Lower lobe of right lung (tissue), 2 donors: ENCODE results near the gene OPRM1. TPM values are rescaled to one million over a fixed set of nuclear protein-coding genes. Genes with fewer than 3 reads are reported as not detected.

Experiments used
- ATAC-seq, 2 donors: fragments of 200-7000 bp; cut with Tn5 transposase; one replicate each; pipeline ENCODE4 v1.9.1; 2020 to 2022; ENCODE audit warnings: mild to moderate bottlenecking in 2 of 2, moderate library complexity in 2 of 2
- DNase-seq: peaks from one replicate; pipeline ENCODE4 v3.0.0-alpha.2; 2020
- H3K27ac ChIP-seq: fragments of 200-600 bp; one replicate; pipeline ENCODE4 v1.8.0; 2022
- H3K27me3 ChIP-seq: fragments of 200-600 bp; one replicate; pipeline ENCODE4 v1.8.0; 2022; ENCODE audit warnings: low read depth
- H3K36me3 ChIP-seq: fragments of 200-600 bp; one replicate; pipeline ENCODE4 v1.8.0; 2022; ENCODE audit warnings: mild to moderate bottlenecking
- H3K4me1 ChIP-seq: fragments of 200-600 bp; one replicate; pipeline ENCODE4 v1.8.0; 2022
- H3K4me3 ChIP-seq: fragments of 200-600 bp; one replicate; pipeline ENCODE4 v1.8.0; 2022; ENCODE audit warnings: mild to moderate bottlenecking
- H3K9me3 ChIP-seq: fragments of 200-600 bp; one replicate; pipeline ENCODE4 v1.8.0; 2022
- intact Hi-C: fragments of 100-400 bp; cut with DNase I; formaldehyde crosslinking; loops from one replicate; pipeline ENCODE4 v1.11.0; 2022
- total RNA-seq: library from RNA; stranded (reverse); fragmentation: NEBNext Ultra II Directional; extraction: Animal tissue kit (Norgen Biotek cat#: 25700); gene quantifications from one replicate; pipeline ENCODE4 v1.2.1, GENCODE V29; 2021
- TF ChIP-seq, protein P1 (sequence below): fragments of 200-600 bp; IDR thresholded peaks from one replicate; pipeline ENCODE4 v1.8.0; 2022; ENCODE audit warnings: antibody characterized with exemption, mild to moderate bottlenecking
- donor health status: DM: no; HTN: yes; CAD: no; lungs with severe emphysema.

Gene OPRM1
- total RNA-seq, 1 donor from 2014 or later: not detected

DNA sequence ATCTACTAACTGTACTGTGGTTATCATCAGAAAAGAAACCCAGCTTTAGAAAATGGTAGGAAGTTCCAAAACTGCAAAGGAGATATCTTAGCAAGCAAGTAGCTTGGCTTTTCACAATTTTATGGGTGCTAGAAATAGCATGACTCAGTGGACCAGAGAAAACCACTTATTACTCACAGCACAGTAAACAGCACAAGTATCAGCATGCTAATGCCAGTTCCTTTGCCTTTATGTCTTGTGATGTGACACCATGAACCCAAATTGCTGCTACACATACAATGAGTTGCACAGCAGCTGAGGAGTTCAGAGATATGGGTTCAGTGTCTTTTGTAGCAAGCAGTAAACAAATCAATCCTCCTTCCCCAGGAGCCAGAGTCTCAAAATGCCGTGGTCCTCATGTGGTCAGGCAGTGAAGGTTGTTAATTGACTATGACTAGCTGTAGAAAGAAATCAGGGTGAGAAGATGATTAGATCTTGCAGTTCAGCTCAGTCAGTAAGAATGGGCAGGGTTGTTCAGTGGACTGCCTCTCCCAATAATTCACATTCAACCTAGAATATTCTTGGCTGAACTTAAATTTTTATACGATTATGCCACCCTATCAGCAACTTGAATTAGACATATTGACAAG is 73.3 kb downstream of the OPRM1 start:
- H3K27me3 ChIP-seq: no peaks in the 10 kb centered on the region
- H3K4me1 ChIP-seq: no peaks in the 10 kb centered on the region
- DNase-seq: no peak
- no peak overlapping the region for H3K4me3 ChIP-seq
- no peaks in the 10 kb centered on the region for H3K36me3 ChIP-seq
- no peak overlapping the region for H3K27ac ChIP-seq
- ATAC-seq: no peak
- intact Hi-C loops: no loop called here
- TF ChIP-seq, protein P1, sequence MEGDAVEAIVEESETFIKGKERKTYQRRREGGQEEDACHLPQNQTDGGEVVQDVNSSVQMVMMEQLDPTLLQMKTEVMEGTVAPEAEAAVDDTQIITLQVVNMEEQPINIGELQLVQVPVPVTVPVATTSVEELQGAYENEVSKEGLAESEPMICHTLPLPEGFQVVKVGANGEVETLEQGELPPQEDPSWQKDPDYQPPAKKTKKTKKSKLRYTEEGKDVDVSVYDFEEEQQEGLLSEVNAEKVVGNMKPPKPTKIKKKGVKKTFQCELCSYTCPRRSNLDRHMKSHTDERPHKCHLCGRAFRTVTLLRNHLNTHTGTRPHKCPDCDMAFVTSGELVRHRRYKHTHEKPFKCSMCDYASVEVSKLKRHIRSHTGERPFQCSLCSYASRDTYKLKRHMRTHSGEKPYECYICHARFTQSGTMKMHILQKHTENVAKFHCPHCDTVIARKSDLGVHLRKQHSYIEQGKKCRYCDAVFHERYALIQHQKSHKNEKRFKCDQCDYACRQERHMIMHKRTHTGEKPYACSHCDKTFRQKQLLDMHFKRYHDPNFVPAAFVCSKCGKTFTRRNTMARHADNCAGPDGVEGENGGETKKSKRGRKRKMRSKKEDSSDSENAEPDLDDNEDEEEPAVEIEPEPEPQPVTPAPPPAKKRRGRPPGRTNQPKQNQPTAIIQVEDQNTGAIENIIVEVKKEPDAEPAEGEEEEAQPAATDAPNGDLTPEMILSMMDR: no peak
- H3K9me3 ChIP-seq: no peaks in the 10 kb centered on the region

DNA sequence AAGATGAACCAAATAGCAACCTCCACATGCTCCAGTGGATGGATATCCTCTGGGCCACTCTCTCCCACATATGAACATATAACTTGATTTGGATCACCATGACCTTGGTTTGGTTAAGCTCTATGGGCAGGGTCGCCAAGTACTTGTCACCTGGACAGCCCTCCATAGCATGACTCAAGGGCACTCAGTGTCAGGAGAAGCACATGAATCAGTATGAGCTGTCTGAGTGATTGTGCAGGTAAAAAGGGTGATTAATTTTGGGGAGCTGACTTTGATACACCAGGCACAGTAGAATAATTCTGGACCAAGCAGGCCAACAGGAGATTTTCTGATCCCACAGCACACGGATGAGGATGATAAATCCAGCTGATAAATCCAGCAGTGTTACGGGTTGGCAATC is 74.4 kb downstream of the OPRM1 start:
- H3K36me3 ChIP-seq: no peaks in the 10 kb centered on the region
- H3K4me3 ChIP-seq: no peak overlapping the region
- ATAC-seq (no peak), DNase-seq (no peak)
- H3K4me1 ChIP-seq: no peaks in the 10 kb centered on the region
- TF ChIP-seq, protein P1: no peak
- intact Hi-C loops: no loop called here
- H3K27me3 ChIP-seq: no peaks in the 10 kb centered on the region
- H3K9me3 ChIP-seq: no peaks in the 10 kb centered on the region
- no peak overlapping the region for H3K27ac ChIP-seq

DNA sequence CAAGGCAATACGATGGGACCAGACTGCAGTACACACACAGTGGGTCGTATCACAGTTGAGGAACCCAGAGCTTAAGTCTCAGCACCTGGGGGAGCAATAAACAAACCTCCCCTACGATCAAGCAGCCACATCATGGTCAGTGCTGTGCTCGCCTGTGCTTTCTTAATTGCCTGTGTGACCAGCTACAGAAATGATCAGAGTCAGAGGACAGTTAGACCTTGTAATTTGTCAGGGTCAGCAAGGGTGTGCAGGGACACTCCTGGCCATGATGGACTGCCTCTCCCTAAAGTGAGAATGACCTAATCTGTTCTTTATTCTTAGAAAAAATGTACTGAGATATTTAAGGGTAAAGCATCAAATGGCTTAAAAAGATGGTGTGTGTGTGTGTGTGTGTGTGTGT is 78.4 kb downstream of the OPRM1 start:
- Histone ChIP-seq H3K9me3 (no peaks in the 10 kb centered on the region), H3K4me1 (no peaks in the 10 kb centered on the region), H3K36me3 (no peaks in the 10 kb centered on the region), H3K4me3 (no peak overlapping the region), H3K27ac (no peak overlapping the region), H3K27me3 (no peaks in the 10 kb centered on the region)
- TF ChIP-seq, protein P1: no peak
- no peak for DNase-seq
- ATAC-seq: no peak
- intact Hi-C loops: no loop called here

- Histone ChIP-seq H3K27ac (no peak overlapping the region), H3K27me3 (no peaks in the 10 kb centered on the region), H3K4me3 (no peak overlapping the region), H3K9me3 (no peaks in the 10 kb centered on the region), H3K4me1 (no peaks in the 10 kb centered on the region), H3K36me3 (no peaks in the 10 kb centered on the region)
- intact Hi-C loops: no loop called here
- TF ChIP-seq, protein P1: no peak
- DNase-seq: no peak
- ATAC-seq: no peak
These were observed 83.3 kb downstream of the OPRM1 start for GRCh38 chr6:154122195-154122925.

DNA sequence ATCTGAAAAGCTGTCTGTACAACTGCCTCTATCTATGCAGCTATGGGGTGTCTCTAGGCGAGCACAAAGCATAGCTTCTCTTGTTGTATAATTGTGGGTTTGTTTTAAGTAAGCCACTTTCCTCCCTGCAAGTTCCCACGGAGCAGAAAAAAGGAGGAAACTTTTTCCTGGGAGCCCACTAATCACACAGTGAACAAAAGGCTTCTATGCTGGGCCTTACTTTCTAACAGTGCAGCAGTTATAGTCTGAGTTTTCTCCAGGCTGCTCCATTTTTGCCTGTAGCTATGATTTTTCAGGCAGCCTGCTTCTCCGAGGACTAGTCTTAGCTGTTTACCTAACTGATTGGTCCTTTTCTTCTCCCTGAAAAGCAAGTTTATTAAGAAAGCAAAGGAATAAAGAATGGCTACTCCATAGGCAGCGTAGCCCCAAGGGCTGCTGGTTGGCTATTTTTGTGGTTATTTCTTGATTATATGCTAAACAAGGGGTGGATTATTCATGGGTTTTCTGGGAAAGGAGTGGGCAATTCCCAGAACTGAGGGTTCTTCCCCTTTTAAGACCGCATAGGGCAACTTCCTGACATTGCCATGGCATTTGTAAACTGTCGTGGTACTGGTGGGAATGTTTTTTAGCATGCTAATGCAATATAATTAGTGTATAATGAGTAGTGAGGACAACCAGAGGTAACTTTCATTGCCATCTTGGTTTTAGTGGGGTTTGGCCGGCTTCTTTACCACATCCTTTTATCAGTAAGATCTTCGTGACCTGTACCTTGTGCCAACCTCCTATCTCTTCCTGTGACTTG is 84.3 kb downstream of the OPRM1 start:
- TF ChIP-seq, protein P1: no peak
- H3K36me3 ChIP-seq: no peaks in the 10 kb centered on the region
- no peaks in the 10 kb centered on the region for H3K4me1 ChIP-seq
- no peaks in the 10 kb centered on the region for H3K9me3 ChIP-seq
- intact Hi-C loops: no loop called here
- ATAC-seq (no peak), DNase-seq (no peak)
- no peak overlapping the region for H3K27ac ChIP-seq
- H3K27me3 ChIP-seq: no peaks in the 10 kb centered on the region
- no peak overlapping the region for H3K4me3 ChIP-seq
